Left ventricle myocardium inferior (tissue), 1 donor: ENCODE measurements around the gene LSAMP. TPM values are rescaled to one million over a fixed set of nuclear protein-coding genes. Genes with fewer than 3 reads are reported as not detected.

Experiments used
- DNase-seq: peaks from one replicate; pipeline ENCODE4 v3.0.0-alpha.2; 2020
- H3K27ac ChIP-seq: fragments of 200-600 bp; replicated peaks from 2 replicates; pipeline ENCODE4 v1.8.0; 2021
- H3K27me3 ChIP-seq: fragments of 200-600 bp; 2 replicates; pipeline ENCODE4 v1.8.0; 2021; ENCODE audit warnings: low read depth
- H3K36me3 ChIP-seq: fragments of 200-600 bp; 2 replicates; pipeline ENCODE4 v1.8.0; 2021
- H3K4me1 ChIP-seq: fragments of 200-600 bp; 2 replicates; pipeline ENCODE4 v1.8.0; 2021
- H3K4me3 ChIP-seq: fragments of 200-600 bp; 2 replicates; pipeline ENCODE4 v1.8.0; 2021; ENCODE audit warnings: mild to moderate bottlenecking, moderate library complexity
- H3K9me3 ChIP-seq: fragments of 200-600 bp; replicated peaks from 2 replicates; pipeline ENCODE4 v1.8.0; 2021
- intact Hi-C: fragments of 100-400 bp; cut with micrococcal nuclease; formaldehyde crosslinking; loops from one replicate; pipeline ENCODE4 v1.11.0; 2022
- total RNA-seq: library from RNA; stranded (reverse); fragmentation: NEBNext Ultra II Directional; extraction: Animal tissue kit (Norgen Biotek cat#: 25700); gene quantifications from one replicate; pipeline ENCODE4 v1.2.1, GENCODE V29; 2021
- TF ChIP-seq, protein P1 (sequence below): fragments of 200-600 bp; IDR thresholded peaks from 2 replicates; pipeline ENCODE4 v1.8.0; 2021; ENCODE audit warnings: antibody characterized with exemption, mild to moderate bottlenecking, borderline replicate concordance
- donor health status: DM: no; HTN: yes; CAD: no; lungs with severe emphysema.

The LSAMP gene
- total RNA-seq, 1 donor from 2014 or later = 1.2 TPM

DNA sequence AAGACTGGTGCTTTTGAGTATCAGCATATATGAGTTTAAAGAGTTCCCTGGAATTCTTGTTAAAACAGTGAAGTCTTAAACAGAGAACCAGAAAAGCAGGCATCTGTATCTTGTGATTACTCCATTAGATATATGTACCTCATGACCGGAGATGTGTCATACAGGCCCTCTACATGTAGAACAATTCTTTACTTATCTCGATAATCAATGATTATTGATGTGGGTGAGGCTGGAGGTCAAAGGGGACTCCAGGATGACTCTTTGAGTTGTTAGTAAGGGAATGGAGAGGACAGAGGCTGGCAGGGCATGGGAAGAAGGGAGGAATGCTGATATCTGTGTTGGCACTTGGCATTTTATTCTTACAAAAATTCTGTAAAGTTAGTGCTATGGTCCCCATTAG lies 666.3 kb downstream of the LSAMP start:
- Histone ChIP-seq H3K4me3 (no peak overlapping the region), H3K36me3 (no peaks in the 10 kb centered on the region), H3K27me3 (no peaks in the 10 kb centered on the region), H3K4me1 (peaks cover 8% of the 10 kb centered on the region), H3K27ac (no peak overlapping the region), H3K9me3 (no peaks in the 10 kb centered on the region)
- DNase-seq = no peak
- TF ChIP-seq, protein P1, sequence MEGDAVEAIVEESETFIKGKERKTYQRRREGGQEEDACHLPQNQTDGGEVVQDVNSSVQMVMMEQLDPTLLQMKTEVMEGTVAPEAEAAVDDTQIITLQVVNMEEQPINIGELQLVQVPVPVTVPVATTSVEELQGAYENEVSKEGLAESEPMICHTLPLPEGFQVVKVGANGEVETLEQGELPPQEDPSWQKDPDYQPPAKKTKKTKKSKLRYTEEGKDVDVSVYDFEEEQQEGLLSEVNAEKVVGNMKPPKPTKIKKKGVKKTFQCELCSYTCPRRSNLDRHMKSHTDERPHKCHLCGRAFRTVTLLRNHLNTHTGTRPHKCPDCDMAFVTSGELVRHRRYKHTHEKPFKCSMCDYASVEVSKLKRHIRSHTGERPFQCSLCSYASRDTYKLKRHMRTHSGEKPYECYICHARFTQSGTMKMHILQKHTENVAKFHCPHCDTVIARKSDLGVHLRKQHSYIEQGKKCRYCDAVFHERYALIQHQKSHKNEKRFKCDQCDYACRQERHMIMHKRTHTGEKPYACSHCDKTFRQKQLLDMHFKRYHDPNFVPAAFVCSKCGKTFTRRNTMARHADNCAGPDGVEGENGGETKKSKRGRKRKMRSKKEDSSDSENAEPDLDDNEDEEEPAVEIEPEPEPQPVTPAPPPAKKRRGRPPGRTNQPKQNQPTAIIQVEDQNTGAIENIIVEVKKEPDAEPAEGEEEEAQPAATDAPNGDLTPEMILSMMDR = no peak
- intact Hi-C loops = no loop called here

DNA sequence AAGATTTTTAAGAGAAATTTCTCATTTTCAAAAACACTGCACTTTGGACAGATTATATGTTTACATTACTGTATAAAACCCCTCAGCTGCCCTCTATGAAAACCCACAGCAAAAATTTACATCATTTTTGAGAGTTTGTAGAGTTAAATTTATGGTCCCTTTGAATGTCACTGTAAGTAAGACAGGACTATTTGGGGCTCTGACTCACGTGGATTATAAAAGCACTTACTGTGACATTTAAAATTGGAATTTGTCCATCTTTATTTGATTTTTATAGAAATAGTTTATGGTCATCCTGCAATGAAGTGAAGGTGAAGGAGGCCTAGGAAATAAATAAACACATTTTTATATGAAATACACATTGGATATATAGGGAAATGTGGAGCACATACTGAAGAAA lies 672.3 kb downstream of the LSAMP start:
- no peaks in the 10 kb centered on the region for H3K4me1 ChIP-seq
- intact Hi-C loops = no loop called here
- H3K4me3 ChIP-seq = no peak overlapping the region
- no peak for DNase-seq
- H3K9me3 ChIP-seq = no peaks in the 10 kb centered on the region
- no peak overlapping the region for H3K27ac ChIP-seq
- TF ChIP-seq, protein P1 = no peak
- H3K27me3 ChIP-seq = no peaks in the 10 kb centered on the region
- no peaks in the 10 kb centered on the region for H3K36me3 ChIP-seq

DNA sequence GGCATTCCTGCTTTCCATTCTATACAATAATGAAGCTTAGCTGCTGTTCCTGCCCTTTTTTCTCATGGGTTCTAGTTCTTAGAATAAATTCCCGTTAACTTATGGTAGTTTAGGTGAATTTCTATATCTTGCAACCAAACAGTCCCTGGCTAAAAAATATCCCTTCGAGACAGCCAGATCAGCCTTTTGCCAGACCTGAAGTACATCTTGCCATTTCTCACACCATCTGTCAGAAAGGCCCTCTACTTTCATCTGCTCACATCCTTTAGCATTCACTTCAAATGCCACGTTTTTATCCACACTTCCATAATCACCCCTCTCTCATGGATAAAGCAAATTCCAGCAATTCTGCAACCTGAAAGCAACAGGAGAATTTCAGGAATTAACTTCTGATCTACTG lies 676.6 kb downstream of the LSAMP start:
- intact Hi-C loops = no loop called here
- H3K36me3 ChIP-seq = no peaks in the 10 kb centered on the region
- no peaks in the 10 kb centered on the region for H3K9me3 ChIP-seq
- TF ChIP-seq, protein P1 = no peak
- no peak for DNase-seq
- H3K4me1 ChIP-seq = peaks cover 7% of the 10 kb centered on the region
- H3K27ac ChIP-seq = no peak overlapping the region
- H3K27me3 ChIP-seq = no peaks in the 10 kb centered on the region
- no peak overlapping the region for H3K4me3 ChIP-seq

DNA sequence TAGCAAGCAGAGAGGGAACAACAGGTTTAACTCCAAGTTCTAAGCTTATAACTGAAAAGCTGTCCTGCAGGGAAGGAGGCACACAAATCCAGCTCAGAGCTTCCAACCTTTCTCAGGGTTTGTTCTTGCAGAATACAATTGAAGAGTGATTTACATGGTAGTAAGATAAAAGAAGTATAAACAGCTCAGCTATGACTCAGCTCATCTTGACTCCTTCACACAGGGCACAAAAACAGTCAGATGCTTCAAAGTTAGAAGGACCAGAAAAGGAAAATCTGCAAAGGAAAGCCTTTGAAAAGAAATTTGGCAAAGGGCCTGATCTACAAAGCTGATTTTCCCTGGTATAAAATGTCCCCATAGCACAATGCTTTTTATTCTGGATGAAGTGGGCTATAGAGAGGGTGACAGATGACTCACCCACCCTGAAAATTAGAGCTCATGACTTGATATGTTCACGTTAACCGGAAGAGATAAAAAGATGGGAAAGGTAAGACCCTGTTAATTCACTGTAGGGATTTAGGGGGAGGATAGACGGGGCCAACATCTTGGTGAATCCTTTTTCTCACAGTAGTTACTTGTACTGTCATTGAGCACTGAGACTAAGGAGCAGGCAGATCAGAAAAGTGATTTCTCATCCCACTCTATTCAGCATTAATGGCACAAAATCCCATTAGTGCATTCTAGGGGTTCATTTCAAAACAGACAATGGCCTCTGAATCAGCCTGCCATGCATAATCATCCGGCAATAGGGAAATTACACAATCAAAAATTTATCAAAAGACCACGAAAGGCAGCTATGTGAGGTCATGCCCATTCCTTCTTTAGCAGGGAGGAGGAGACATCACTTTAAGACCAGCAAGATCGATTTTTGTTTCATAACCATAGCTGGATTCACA lies 678.5 kb downstream of the LSAMP start:
- TF ChIP-seq, protein P1 = no peak
- no peak overlapping the region for H3K27ac ChIP-seq
- intact Hi-C loops = no loop called here

DNA sequence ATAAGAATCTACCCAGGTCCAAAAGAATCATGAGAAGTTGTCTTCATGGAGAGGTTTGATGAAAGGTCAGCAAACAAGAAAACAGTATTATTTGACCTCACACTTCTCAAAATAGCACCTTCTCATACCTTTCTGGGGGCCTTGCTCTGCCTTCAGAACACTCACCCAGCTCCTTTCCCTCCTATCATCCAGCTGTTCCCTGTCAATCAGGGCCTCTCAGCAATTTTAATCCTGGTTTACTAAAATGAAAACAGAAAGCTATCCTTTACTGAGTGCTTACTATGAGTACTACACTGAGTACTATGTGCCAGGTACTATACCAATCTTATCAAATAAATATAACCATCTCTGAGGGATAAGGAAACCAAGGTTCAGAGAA lies 683.4 kb downstream of the LSAMP start:
- H3K4me1 ChIP-seq = peaks cover 13% of the 10 kb centered on the region
- H3K4me3 ChIP-seq = no peak overlapping the region
- no peak overlapping the region for H3K27ac ChIP-seq
- H3K9me3 ChIP-seq = no peaks in the 10 kb centered on the region
- intact Hi-C loops = no loop called here
- TF ChIP-seq, protein P1 = no peak
- DNase-seq = no peak
- H3K36me3 ChIP-seq = no peaks in the 10 kb centered on the region
- no peaks in the 10 kb centered on the region for H3K27me3 ChIP-seq

More for the DNA sequence above, 678.5 kb downstream of the LSAMP start:
- Histone ChIP-seq H3K27me3 (no peaks in the 10 kb centered on the region), H3K4me3 (no peak overlapping the region), H3K4me1 (peaks cover 7% of the 10 kb centered on the region), H3K9me3 (no peaks in the 10 kb centered on the region), H3K36me3 (no peaks in the 10 kb centered on the region)
- no peak for DNase-seq
